HepG2 (cell line): ENCODE results near the gene ANKRD53. TPM values are rescaled to one million over a fixed set of nuclear protein-coding genes. Genes with fewer than 3 reads are reported as not detected.

ENCODE experiments used
- ARNTL ChIP-seq: sonication (generic); formaldehyde crosslinking; IDR thresholded peaks from 2 replicates; pipeline ENCODE4 v1.4.0; 2020; ENCODE audit warnings: mild to moderate bottlenecking, missing genetic modification reagents
- CEBPG ChIP-seq: IDR thresholded peaks from 2 replicates; pipeline ENCODE4 v1.6.1; 2016
- DNMT3B ChIP-seq: conservative IDR thresholded peaks from 2 replicates; pipeline ENCODE4 v1.6.1; 2016; ENCODE audit warnings: missing biosample characterization, control low read depth
- MTERF4 ChIP-seq: sonication (generic); formaldehyde crosslinking; IDR thresholded peaks from 2 replicates; pipeline ENCODE4 v1.8.0; 2023; ENCODE audit warnings: mild to moderate bottlenecking, missing genetic modification reagents
- MTF2 ChIP-seq: sonication (generic); formaldehyde crosslinking; IDR thresholded peaks from 2 replicates; pipeline ENCODE4 v1.5.0; 2020; ENCODE audit warnings: missing genetic modification reagents, borderline replicate concordance
- MYC ChIP-seq: sonication (generic); formaldehyde crosslinking; IDR thresholded peaks from 2 replicates; pipeline ENCODE4 v1.9.0; 2021; ENCODE audit warnings: missing genetic modification reagents, borderline replicate concordance
- NFE2L1 ChIP-seq: sonication (generic); formaldehyde crosslinking; IDR thresholded peaks from 2 replicates; pipeline ENCODE4 v1.4.0; 2020; ENCODE audit warnings: missing genetic modification reagents, mild to moderate bottlenecking, borderline replicate concordance
- NFRKB ChIP-seq: fragments of 450-650 bp; IDR thresholded peaks from 2 replicates; pipeline ENCODE4 v1.6.1; 2017
- SMARCE1 ChIP-seq: fragments of 450-650 bp; IDR thresholded peaks from 2 replicates; pipeline ENCODE4 v1.6.1; 2017; ENCODE audit warnings: borderline replicate concordance
- SNAI1 ChIP-seq: sonication (generic); formaldehyde crosslinking; IDR thresholded peaks from 2 replicates; pipeline ENCODE4 v1.5.0; 2020; ENCODE audit warnings: mild to moderate bottlenecking, missing genetic modification reagents, borderline replicate concordance
- SP1 ChIP-seq, 2 experiments: fragments of 450-650 bp in 1 of 2; sonication (generic) in 1 of 2; formaldehyde crosslinking in 1 of 2; IDR thresholded peaks; 2 replicates each; pipeline versions ENCODE4 v1.4.0 to v1.6.1; 2016 to 2020; ENCODE audit warnings: missing genetic modification reagents in 1 of 2
- TFDP1 ChIP-seq: IDR thresholded peaks from 2 replicates; pipeline ENCODE4 v1.6.1; 2016; ENCODE audit warnings: missing compliant biosample characterization, missing genetic modification reagents, borderline replicate concordance
- ZNF33A ChIP-seq: sonication (generic); formaldehyde crosslinking; IDR thresholded peaks from 2 replicates; pipeline ENCODE4 v1.5.1; 2020; ENCODE audit warnings: missing genetic modification reagents, mild to moderate bottlenecking, moderate library complexity, borderline replicate concordance
- ZNF513 ChIP-seq: sonication (generic); formaldehyde crosslinking; conservative IDR thresholded peaks from 2 replicates; pipeline ENCODE4 v1.5.0; 2020; ENCODE audit warnings: missing genetic modification reagents
- ZNF547 ChIP-seq: sonication (generic); formaldehyde crosslinking; IDR thresholded peaks from 2 replicates; pipeline ENCODE4 v1.5.1; 2020; ENCODE audit warnings: mild to moderate bottlenecking, missing genetic modification reagents
- ZNF597 ChIP-seq: sonication (generic); formaldehyde crosslinking; IDR thresholded peaks from 2 replicates; pipeline ENCODE4 v1.5.0; 2020; ENCODE audit warnings: missing genetic modification reagents
- ZNF720 ChIP-seq: sonication (generic); formaldehyde crosslinking; IDR thresholded peaks from 2 replicates; pipeline ENCODE4 v1.4.0; 2020; ENCODE audit warnings: missing genetic modification reagents
- ZNF761 ChIP-seq: sonication (generic); formaldehyde crosslinking; conservative IDR thresholded peaks from 2 replicates; pipeline ENCODE4 v1.4.0; 2020; ENCODE audit warnings: mild to moderate bottlenecking, missing genetic modification reagents
- polyA plus RNA-seq, 8 experiments: library from polyadenylated mRNA; depleted of rRNA in 3 of 8; stranded (reverse) in 7 of 8; unstranded in 1 of 8; fragments of >200 nt; fragmentation: Illumina TruSeq in 4 of 8; extraction: Trizol in 4 of 8; gene quantifications; 2 replicates each; pipeline versions ENCODE4 v1.2.1 to v1.2.3, GENCODE V29; 2011 to 2016; ENCODE audit warnings: low read depth in 4 of 8, missing spikeins in 1 of 8, mixed read lengths in 1 of 8; ENCODE audit not compliant: insufficient read depth in 1 of 8
- total RNA-seq, 5 experiments: library from RNA; depleted of rRNA; stranded (reverse); fragments of >200 nt; fragmentation: Illumina TruSeq; extraction: Trizol; gene quantifications; 2 replicates each; pipeline ENCODE4 v1.2.3, GENCODE V29; 2016; ENCODE audit warnings: low read depth in 1 of 5
- TF ChIP-seq, protein P1 (sequence below): sonication (generic); formaldehyde crosslinking; IDR thresholded peaks from 2 replicates; pipeline ENCODE4 v1.8.1; 2023; ENCODE audit warnings: mild to moderate bottlenecking, missing genetic modification reagents, borderline replicate concordance
- TF ChIP-seq, protein P2 (sequence below), 2 experiments: IDR thresholded peaks; 2 replicates each; pipeline ENCODE4 v1.6.1; 2011 to 2012; ENCODE audit warnings: low read length in 2 of 2, borderline replicate concordance in 1 of 2, low read depth in 1 of 2, mild to moderate bottlenecking in 1 of 2, moderate library complexity in 1 of 2

ANKRD53 gene
- total and polyA plus RNA-seq, 2 of the 13 experiments (the other 11 are each of a cell fraction or from before 2014, with no cell fraction given), result 0.15 TPM; not detected in 1

- no peak for TF ChIP-seq ZNF33A
- TF ChIP-seq SMARCE1, result no peak
- TF ChIP-seq ARNTL (CRISPR knock-in tag), result no peak
- TF ChIP-seq ZNF720 (CRISPR knock-in tag), result no peak
- no peak for TF ChIP-seq MTERF4
- TF ChIP-seq NFE2L1, result no peak
- TF ChIP-seq CEBPG, result no peak
- no peak for TF ChIP-seq SNAI1 (CRISPR knock-in tag)
- no peak for TF ChIP-seq TFDP1 (CRISPR knock-in tag)
- TF ChIP-seq ZNF547 (CRISPR knock-in tag), result peak; percentile 62; the same call in 1 of the 2 replicates
- TF ChIP-seq, protein P1, sequence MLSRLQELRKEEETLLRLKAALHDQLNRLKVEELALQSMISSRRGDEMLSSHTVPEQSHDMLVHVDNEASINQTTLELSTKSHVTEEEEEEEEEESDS (CRISPR knock-in tag), result peak; percentile 48; the same call in 1 of the 2 replicates
- TF ChIP-seq ZNF513 (CRISPR knock-in tag), result no peak
- TF ChIP-seq ZNF597 (CRISPR knock-in tag), result no peak
- TF ChIP-seq, protein P2, sequence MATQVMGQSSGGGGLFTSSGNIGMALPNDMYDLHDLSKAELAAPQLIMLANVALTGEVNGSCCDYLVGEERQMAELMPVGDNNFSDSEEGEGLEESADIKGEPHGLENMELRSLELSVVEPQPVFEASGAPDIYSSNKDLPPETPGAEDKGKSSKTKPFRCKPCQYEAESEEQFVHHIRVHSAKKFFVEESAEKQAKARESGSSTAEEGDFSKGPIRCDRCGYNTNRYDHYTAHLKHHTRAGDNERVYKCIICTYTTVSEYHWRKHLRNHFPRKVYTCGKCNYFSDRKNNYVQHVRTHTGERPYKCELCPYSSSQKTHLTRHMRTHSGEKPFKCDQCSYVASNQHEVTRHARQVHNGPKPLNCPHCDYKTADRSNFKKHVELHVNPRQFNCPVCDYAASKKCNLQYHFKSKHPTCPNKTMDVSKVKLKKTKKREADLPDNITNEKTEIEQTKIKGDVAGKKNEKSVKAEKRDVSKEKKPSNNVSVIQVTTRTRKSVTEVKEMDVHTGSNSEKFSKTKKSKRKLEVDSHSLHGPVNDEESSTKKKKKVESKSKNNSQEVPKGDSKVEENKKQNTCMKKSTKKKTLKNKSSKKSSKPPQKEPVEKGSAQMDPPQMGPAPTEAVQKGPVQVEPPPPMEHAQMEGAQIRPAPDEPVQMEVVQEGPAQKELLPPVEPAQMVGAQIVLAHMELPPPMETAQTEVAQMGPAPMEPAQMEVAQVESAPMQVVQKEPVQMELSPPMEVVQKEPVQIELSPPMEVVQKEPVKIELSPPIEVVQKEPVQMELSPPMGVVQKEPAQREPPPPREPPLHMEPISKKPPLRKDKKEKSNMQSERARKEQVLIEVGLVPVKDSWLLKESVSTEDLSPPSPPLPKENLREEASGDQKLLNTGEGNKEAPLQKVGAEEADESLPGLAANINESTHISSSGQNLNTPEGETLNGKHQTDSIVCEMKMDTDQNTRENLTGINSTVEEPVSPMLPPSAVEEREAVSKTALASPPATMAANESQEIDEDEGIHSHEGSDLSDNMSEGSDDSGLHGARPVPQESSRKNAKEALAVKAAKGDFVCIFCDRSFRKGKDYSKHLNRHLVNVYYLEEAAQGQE (IDR thresholded peaks at IDR 0.05; ENCODE audit: borderline replicate concordance in 1 of 2, low read depth in 1 of 2, low read length in 2 of 2), result no peak
- TF ChIP-seq MYC (CRISPR knock-in tag), result peak; percentile 50; the same call in 1 of the 2 replicates
- TF ChIP-seq MTF2, result no peak
- 0 out of 2 replicates have a peak, but pooled peaks have one; percentile 27 for TF ChIP-seq DNMT3B
- peak; percentile 91 for TF ChIP-seq ZNF761 (CRISPR knock-in tag)
- no peak for TF ChIP-seq NFRKB
- TF ChIP-seq SP1 (IDR thresholded peaks at IDR 0.05), result no peak
- TF ChIP-seq SP1 (CRISPR knock-in tag; IDR thresholded peaks at IDR 0.05), result peak; percentile 60
Measured at GRCh38 chr2:70994699-70995425, 16.4 kb downstream of the ANKRD53 start, which contains the start of gene TEX261 (continued).
